Kasumi-1 (cell line): ENCODE measurements around the gene PRSS56.
"Not testable (repeated sequence)": the region's sequence is repeated elsewhere in the genome, so short reads cannot be mapped to it uniquely, and the experiment has no call there.

Source experiments
- DNase-seq, 2 experiments: peaks; one replicate each; lab custom pipeline; 2025; lab: John Stamatoyannopoulos, UW

Gene PRSS56

DNA sequence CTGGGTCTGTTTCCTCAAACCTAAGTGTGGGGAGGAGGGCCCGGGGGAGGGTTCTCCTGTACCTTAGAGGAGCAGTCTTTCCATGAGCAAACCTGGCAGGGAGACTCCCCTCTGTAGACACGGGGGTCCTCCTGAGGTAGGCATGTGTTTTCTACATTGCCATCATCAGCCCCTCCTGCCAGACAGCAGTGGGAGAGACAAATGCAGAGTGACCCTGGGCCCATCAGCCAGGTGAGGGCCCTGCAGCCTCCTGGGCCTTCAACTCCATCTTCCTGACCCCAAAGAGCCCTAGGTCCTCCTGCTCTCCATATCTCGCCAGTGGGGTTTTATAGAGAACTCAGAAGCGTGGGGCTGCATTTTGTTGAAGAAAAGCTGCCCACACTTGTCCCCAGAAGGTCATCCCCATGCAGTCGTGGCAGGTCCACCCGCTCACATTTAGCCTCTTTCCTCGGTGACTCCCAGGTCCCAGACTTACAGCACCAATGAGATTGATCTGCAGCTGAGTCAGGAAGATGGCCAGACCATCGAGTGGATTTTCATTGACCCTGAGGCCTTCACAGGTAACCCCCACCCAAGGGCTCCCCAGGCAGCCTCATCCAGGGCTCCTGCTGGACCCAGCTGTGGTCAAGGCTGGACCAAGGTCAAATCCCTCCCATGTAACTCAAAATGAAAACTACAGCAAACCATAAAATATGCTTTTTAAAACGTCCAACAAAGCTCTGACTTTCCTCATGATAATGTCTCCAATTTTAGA, 21.9 kb downstream of the PRSS56 start:
- DNase-seq, result no peak

DNA sequence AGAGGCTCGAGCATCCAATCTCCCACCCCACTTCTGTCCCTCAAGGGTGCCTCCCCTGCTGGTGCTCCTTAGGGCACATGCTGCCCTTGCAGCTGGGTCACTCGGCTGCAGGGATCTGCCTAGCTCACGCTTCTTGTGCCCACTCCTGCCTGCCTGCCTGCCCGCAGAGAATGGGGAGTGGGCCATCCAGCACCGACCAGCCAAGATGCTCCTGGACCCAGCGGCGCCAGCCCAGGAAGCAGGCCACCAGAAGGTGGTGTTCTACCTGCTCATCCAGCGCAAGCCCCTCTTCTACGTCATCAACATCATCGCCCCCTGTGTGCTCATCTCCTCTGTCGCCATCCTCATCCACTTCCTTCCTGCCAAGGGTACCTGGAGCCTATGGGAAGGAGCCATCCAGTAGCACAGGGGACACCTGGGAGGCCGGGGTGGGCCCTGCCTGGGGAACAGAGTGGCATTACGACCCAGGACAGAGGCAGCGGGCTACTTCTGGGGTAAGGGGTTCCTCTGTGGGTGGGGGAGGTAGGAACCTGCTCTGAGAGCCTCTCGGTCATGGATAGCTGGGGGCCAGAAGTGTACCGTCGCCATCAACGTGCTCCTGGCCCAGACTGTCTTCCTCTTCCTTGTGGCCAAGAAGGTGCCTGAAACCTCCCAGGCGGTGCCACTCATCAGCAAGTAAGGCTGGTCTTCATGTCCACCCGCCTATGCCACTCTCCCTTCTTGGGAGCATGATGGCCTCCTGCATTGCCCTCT, 22.7 kb downstream of the PRSS56 start:
- no peak for DNase-seq

DNA sequence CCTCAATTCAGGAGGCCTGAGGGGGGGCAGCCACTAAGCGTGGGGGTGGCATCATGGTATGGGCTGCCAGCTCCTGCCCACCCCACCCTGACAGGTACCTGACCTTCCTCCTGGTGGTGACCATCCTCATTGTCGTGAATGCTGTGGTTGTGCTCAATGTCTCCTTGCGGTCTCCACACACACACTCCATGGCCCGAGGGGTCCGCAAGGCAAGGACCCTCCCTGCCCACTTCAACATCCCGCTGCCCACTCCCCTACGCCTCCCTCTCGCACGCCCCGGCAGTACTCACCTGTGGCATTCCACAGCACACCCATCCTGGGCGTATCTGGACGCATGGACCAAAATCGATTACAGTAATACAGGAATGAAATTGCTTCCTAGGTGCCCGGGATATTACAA, 23.3 kb downstream of the PRSS56 start:
- DNase-seq, result no peak

DNA sequence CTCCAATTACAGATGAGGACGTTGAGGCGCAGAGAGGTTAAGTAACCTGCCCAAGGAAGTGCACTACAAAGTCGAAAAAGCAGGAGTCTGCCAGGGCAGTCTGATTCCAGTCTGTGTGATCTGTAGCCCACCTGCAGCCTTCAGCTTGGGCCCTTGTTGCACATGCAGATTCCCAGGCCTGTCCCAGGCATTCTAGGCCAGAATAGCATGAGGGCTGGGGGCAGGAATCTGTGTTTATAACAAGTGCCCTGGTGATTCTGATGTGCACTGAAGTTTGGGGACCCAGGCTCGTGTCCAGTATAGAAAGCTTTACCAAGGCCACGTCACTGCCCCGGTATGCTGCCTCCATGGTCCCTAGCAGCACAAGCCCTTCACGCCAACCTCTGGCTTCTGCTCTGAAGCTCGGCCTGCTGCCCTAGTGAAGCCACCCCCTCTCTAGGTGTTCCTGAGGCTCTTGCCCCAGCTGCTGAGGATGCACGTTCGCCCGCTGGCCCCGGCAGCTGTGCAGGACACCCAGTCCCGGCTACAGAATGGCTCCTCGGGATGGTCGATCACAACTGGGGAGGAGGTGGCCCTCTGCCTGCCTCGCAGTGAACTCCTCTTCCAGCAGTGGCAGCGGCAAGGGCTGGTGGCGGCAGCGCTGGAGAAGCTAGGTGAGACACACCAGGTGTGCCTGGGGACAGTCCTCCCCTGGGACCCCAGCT, 23.9 kb downstream of the PRSS56 start:
- no peak for DNase-seq

DNA sequence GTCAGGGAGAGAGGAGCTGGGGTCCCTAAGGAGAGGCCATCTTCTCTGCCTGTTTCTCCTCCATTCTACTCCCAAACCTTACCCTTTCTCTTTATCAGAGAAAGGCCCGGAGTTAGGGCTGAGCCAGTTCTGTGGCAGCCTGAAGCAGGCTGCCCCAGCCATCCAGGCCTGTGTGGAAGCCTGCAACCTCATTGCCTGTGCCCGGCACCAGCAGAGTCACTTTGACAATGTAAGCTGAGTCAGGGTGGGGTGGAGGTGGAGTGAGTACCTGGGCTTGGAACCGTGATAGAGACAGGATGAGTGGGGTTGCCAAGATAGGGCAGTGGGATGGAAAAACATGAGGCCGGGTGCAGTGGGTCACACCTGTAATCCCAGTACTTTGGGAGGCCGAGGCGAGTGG, 24.5 kb downstream of the PRSS56 start:
- no peak for DNase-seq

DNA sequence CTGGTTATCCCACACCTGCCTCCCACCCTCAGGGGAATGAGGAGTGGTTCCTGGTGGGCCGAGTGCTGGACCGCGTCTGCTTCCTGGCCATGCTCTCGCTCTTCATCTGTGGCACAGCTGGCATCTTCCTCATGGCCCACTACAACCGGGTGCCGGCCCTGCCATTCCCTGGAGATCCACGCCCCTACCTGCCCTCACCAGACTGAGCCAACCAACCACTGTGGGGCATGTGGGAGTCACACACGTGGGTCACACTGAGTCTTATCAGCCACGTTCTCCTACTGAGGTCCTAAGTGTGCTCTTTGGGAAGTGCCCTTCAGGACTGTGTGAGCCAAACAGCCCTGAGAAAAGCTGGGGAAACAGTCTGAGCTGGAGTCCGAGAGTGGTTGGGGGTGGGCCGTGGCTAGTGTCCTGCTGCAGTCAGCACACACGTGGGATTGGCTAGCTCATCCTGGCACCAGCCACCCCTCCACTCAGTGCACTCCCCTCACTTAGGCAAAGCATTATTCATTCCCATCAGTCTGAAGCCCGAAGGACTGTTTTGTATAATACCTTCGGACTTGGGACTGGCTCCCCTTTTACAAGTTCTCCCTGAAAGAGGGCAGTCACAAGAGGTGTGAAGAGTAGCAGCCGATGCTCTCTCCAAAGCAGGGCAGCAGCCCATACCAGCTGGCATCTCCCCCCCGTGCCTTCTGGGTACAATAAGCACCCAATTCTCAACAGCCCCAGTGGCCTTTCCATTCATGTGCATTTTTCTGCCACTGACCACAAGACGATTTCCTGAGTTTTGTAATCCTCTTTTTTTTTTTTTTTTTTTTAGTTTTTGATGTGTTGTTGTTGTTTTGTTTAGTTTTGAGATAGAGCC, 25.6 kb downstream of the PRSS56 start:
- no peak for DNase-seq

DNA sequence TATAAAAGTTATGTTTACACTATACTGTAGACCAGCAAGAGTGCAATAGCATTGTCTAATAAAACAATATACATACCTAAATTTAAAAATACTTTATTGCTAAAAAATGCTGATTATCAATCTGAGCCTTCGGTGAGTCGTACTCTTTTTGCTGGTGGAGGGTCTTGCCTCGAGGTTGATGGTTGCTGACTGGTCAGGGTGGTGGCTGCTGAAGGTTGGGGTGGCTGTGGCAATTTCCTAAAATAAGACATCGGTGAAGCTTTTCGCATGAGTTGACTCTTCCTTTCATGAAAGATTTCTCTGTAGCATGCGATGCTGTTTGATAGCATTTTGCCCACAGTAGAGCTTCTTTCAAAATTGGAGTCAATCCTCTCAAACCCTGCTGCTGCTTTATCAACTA, 27.8 kb downstream of the PRSS56 start:
- no peak for DNase-seq

DNA sequence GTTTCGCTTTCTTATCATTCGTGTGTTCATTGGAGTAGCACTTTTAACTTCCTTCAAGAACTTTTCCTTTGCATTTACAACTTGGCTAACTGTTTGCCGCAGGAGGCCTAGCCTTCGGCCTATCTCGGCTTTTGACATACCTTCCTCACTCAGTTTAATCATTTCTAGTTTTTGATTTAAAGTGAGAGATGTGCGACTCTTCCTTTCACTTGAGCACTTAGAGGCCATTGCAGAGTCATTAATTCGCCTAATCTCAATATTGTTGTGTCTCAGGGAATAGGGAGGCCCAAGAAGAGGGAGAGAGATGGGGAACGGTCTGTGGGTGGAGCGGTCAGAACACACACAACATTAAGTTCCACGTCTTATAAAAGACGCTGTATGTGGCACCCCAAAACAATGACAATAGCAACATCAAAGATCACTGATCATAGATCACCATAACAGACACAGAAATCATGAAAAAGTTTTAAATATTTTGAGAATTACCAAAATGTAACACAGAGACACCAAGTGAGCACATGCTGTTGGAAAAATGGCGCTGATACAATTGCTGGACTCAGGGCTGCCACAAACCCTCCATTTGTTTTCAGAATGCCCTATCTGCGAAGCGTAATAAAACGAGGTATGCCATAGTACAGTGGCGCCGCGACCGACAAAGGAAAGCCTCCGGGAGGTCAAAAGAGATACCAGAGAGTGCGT, 29.6 kb downstream of the PRSS56 start:
- no peak for DNase-seq

DNA sequence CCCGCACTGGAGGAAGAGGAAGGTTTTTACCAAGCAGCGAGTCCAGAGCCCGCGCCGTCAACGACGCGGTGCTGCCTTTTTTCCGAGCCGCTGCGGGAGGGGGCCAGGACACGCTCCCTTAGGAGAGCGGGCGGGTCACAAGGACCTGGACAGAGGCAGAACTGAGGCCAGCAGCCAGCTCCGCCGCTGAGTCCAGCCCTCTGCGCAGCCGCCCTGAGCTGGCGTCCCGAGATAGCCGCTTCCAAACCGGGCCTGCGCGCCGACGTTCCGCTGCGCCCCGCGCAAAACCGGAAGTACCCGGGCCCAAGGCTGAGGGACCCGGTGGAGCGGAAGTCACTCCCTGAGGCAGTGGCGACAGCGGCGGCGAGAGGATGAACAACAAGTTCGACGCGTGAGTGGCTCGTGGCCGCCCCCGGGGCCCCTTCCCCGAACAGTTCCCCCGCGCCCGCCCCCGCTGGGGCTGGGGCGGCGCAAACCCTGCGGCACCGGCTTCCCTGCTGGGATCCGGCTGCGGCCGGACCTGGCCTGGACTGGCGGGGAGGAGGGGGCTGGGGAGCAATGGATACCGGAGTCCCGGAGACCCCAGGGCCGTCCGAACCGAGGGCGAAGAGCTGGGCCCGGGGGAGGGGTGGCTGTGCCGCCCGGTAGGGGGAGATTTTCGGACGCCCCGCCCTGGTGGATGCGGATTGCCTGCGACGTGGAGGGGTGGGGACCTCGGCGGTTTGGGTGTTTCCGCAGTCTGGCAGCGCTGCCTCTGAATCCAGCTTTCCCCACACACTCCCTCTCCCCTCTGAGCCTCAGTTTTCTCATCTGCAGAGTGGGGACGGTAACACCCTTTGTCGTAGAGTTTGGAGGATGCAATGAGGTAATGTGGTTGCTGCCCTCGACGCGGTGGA, 30.4 kb downstream of the PRSS56 start, which contains the start of the genes EIF4E2 and TIGD1:
Gene EIF4E2, plus strand, starts transcription at position 336 of the 896 bp plus-strand sequence. Its CDS starts 36 bp downstream, at position 372.
Gene TIGD1, minus strand, starts transcription at position 204 of the 896 bp plus-strand sequence. CDS start 675 bp downstream, outside the sequence.
- peak; percentile 64 to 70 for DNase-seq

DNA sequence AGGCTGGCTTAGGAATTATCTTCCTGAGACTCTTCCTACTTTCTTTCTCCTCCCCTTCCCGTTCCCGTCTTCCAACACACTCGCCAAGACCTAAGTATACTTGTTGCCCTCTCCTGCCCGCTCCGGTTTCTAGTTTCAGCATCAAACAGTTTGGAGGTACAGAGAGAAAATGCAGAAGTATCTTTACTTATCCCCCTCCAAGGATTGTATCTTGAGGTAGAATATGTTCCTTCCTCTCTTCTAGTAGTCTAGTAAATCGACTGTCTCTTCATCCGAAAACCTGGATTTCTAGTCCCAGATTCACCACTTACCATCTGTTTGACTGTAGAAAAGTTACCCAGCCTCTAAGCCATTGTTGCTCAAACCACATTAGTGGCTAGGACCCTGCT, 31.1 kb downstream of the PRSS56 start:
- DNase-seq, result no peak

DNA sequence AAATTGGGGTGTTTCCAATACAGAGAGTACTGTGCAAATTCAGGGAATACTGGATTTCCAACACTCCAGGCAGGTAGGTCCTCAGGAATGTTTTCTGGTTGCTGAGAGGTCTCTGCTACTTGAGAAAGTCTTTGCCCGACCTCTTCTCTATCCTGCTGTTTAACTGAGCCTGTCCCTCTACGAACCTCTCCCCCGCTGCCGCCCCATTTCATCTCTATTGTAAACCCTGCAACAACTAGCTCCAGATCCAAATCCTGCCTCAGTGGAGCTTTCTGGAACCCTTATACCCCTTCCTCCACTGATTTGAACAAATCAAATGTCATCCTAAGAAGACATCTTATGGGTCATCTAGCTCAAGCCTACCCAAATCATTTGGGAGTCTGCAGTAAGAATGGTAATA, 31.6 kb downstream of the PRSS56 start:
- no peak for DNase-seq

DNA sequence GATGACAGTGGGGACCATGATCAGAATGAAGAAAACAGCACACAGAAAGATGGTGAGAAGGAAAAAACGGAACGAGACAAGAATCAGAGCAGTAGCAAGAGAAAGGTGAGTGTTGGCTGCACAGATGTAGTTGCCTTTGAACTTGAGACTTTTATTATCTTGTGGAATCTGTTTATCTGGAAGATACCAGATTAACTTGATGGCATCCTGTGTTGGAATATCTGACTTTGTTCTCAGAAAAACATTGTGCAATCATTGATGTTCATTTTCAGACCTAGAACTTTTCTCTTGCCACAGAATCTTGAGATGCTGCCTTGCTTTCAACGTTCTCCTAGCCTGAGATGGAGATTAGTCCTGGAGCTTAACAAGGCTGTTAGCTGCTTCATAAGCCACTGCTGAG, 36.2 kb downstream of the PRSS56 start:
- DNase-seq, result no peak

DNA sequence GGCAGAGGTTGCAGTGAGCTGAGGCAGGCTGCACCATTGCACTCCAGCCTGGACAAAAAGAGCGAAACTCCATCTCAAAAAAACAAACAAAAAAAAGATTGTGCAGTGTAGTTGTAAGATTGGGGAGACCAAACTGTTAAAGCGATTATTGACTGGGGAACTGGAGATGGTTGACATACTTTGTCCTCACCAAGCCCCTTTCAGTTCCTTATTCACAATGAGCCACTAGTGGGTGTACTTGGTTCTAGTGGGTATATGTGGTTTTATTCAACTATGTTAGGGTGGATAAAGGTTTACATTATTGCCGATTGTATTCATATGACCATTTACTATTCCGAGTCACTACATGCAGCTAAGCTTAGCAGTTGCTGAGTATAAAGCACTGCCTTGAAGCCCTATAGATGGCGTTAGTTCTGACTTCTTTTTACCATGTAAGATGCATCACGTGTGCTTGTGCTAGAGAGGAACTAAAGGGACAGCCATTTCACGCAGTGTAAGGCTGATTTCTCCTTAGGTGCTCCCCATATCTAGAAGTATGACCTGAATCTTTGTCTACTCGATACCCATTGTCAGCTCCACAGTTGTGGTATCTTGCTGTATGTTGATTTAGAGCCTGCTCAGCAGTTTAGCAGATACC, 42.4 kb downstream of the PRSS56 start:
- DNase-seq, result peak in 1 of 2 experiments; percentile 6

DNA sequence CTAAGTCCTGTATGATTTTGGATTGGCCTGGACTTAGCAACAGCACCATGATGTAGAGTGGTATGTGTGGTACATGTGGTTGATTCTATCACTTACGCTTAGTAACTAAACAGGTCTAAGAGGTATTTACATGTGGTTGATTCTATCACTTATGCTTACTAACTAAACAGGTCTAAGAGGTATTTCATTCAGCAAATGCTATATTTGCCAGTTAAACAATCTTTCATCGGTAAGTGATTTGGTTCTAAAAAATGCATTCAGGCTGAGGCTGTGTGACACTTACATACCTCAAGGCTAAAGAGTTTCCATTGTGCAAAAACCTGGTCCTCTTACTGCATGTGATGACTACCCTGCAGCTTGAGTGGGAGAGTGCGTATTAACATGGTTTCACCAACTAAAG, 43.4 kb downstream of the PRSS56 start:
- no peak for DNase-seq

DNA sequence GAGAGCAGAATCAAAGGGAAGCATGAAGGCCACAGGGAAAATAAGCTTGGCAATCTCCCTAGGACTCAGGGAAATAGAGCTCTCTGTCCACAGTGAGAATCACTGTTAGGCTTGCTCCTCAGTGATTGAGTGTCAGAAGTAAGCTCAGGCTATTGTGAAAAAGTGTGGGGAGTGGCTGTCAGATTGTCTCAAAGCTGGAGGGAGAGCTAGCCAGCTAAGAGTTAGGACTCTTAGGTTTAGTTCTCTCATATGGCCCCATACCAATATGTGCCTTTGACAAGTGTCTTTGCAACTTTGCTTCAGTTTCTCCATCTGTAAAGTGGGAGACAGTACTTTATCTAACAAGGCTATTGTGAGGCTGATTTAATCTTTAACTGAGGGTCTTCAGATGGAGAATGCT, 47.5 kb downstream of the PRSS56 start:
- DNase-seq, result no peak

DNA sequence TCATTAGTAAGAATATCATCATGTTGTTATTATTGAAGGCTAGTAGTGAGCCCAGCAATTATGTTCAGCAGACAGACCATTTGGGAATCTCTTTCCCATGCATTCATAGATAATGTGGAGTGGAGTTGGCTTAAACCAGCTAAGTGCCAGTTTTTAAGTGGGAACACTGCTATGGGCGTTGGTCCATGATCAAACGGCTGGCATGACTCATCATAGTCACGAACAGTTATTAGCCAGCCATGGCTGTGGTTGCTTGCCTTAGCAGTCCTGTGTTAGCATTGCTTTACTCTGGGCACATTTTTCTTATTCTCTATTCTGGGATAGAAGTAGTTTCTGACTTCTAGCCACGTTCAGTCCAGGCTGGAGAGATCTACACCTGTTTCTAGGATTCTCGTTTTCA, 48.0 kb downstream of the PRSS56 start:
- DNase-seq, result no peak

DNA sequence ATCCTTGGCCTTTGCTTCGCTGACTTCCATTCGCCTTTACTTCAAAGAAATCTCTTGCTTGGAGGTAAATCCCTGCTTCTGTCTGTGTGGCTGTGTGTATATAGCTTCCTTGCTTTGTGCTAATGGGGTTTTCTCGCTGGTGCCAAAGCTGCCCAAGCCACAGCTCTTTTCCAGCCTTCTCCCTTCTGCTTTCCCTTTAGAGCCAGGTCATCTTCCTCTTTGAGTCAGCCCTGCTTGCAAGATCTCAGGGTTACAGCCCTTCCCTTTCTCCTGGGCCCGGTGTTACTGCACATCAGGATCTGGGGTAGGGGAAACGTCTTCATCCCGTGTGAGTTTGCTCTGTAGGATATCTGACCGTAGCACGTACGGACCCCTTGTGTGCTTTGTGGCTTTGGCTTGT, 49.4 kb downstream of the PRSS56 start:
- DNase-seq, result no peak

DNA sequence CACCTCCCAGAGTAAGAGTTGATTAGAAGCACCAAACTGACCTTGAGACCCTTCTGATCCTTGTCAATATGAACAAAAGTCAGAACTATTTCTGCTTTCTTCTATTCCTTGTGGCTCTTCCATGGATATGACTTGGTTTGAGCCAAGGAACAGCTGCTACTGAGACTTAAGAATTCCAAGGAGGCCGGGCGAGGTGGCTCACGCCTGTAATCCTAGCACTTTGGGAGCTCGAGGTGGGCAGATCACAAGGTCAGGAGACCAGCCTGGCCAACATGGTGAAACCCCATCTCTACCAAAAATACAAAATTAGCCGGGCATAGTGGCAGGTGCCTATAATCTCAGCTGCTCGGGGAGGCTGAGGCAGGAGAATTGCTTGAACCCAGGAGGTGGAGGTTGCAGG, 50.3 kb downstream of the PRSS56 start:
- not testable (repeated sequence) for DNase-seq

DNA sequence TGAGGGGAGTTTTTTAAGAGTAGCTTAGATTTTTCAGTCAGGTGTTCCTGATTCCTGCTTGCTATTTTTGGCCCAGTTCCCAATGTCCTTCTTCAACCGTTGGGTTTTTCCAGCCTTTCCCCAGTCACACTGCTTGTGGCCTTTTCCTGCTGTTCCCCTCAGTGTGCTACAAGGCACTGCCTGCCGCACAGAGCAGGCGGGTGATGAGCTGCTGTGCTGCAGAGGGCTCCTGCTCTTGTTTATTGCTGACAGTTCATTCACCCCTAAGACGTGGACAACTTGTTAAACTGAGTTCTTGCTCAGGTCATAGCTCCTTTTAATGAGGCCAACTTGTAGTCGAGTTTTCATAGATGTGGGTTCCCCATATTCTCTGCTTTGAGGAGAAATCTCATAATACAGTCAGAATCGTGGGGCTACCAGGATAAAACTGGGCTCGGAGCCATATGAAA, 50.9 kb downstream of the PRSS56 start:
- no peak for DNase-seq

DNA sequence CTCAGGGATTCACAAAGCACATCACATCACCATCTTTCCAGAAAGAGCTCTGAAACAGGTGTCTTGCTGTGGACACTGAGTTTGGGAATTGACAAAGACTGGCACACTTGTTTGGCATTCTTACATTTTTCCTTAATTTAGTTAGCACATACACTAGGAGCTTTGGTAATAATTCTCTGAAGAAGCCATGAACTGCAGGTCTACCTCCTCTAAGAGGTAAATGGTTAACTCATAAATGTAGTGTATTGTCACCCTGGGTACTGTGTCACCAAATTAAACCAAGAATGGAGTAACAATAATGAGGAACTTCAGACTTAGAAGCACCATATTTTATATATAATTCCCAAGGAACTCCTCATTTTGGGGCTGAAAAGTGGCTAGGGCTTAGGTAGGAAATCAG, 52.9 kb downstream of the PRSS56 start:
- no peak for DNase-seq
